IPS-15b (cell line): ENCODE measurements around the gene CALN1.
"Not testable (repeated sequence)": the region's sequence is repeated elsewhere in the genome, so short reads cannot be mapped to it uniquely, and the experiment has no call there.

Source experiments
- H3K27me3 ChIP-seq: one replicate; pipeline ENCODE4 v1.6.1; 2013; ENCODE audit warnings: low read length; ENCODE audit not compliant: control insufficient read depth, insufficient read depth
- H3K36me3 ChIP-seq: one replicate; pipeline ENCODE4 v1.6.1; 2013; ENCODE audit warnings: low read length; ENCODE audit not compliant: control insufficient read depth, insufficient read depth
- H3K4me1 ChIP-seq: one replicate; pipeline ENCODE4 v1.6.1; 2013; ENCODE audit warnings: mild to moderate bottlenecking, low read length; ENCODE audit not compliant: control insufficient read depth, insufficient read depth
- H3K4me3 ChIP-seq: one replicate; pipeline ENCODE4 v1.5.1; 2013; ENCODE audit warnings: low read depth, low read length
- H3K9ac ChIP-seq: one replicate; pipeline ENCODE4 v1.6.1; 2013; ENCODE audit warnings: low read depth, mild to moderate bottlenecking, low read length
- H3K9me3 ChIP-seq: one replicate; pipeline ENCODE4 v1.6.1; 2013; ENCODE audit warnings: mild to moderate bottlenecking, low read length; ENCODE audit not compliant: control insufficient read depth, insufficient read depth

The CALN1 gene

GRCh38 chr7:72078301-72078700 is 333.8 kb downstream of the CALN1 start:
- Histone ChIP-seq H3K4me3 (no peak overlapping the region), H3K9me3 (no peaks in the 10 kb centered on the region), H3K9ac (no peak overlapping the region), H3K27me3 (no peaks in the 10 kb centered on the region), H3K36me3 (no peaks in the 10 kb centered on the region), H3K4me1 (no peaks in the 10 kb centered on the region)

GRCh38 chr7:72077786-72078185 is 334.4 kb downstream of the CALN1 start:
- no peaks in the 10 kb centered on the region for H3K27me3 ChIP-seq

GRCh38 chr7:72072901-72073300 is 339.2 kb downstream of the CALN1 start:
- Histone ChIP-seq H3K36me3 (no peaks in the 10 kb centered on the region), H3K4me3 (no peak overlapping the region), H3K9ac (no peak overlapping the region)

More at GRCh38 chr7:72077786-72078185, 334.4 kb downstream of the CALN1 start:
- no peaks in the 10 kb centered on the region for H3K36me3 ChIP-seq
- no peak overlapping the region for H3K4me3 ChIP-seq
- H3K9ac ChIP-seq, result no peak overlapping the region
- no peaks in the 10 kb centered on the region for H3K9me3 ChIP-seq
- H3K4me1 ChIP-seq, result no peaks in the 10 kb centered on the region

GRCh38 chr7:72069263-72069662 is 342.9 kb downstream of the CALN1 start:
- Histone ChIP-seq H3K36me3 (no peaks in the 10 kb centered on the region), H3K9ac (no peak overlapping the region), H3K4me1 (no peaks in the 10 kb centered on the region), H3K27me3 (no peaks in the 10 kb centered on the region), H3K9me3 (no peaks in the 10 kb centered on the region), H3K4me3 (no peak overlapping the region)

More at GRCh38 chr7:72072901-72073300, 339.2 kb downstream of the CALN1 start:
- Histone ChIP-seq H3K27me3 (no peaks in the 10 kb centered on the region), H3K9me3 (no peaks in the 10 kb centered on the region), H3K4me1 (no peaks in the 10 kb centered on the region)

GRCh38 chr7:72065764-72066163 is 346.4 kb downstream of the CALN1 start:
- H3K27me3 ChIP-seq, H3K4me3 ChIP-seq, H3K36me3 ChIP-seq, H3K9ac ChIP-seq, H3K9me3 ChIP-seq, H3K4me1 ChIP-seq: not testable (repeated sequence)

- Histone ChIP-seq H3K9ac (no peak overlapping the region), H3K4me1 (no peaks in the 10 kb centered on the region), H3K4me3 (no peak overlapping the region), H3K36me3 (no peaks in the 10 kb centered on the region), H3K9me3 (no peaks in the 10 kb centered on the region), H3K27me3 (no peaks in the 10 kb centered on the region)
These were observed 347.2 kb downstream of the CALN1 start for GRCh38 chr7:72064916-72065315.

- Histone ChIP-seq H3K9ac (no peak overlapping the region), H3K36me3 (no peaks in the 10 kb centered on the region), H3K9me3 (no peaks in the 10 kb centered on the region), H3K4me3 (no peak overlapping the region), H3K4me1 (no peaks in the 10 kb centered on the region), H3K27me3 (no peaks in the 10 kb centered on the region)
These were observed 348.8 kb downstream of the CALN1 start for GRCh38 chr7:72063330-72063729.

- Histone ChIP-seq H3K4me3 (no peak overlapping the region), H3K27me3 (no peaks in the 10 kb centered on the region), H3K9me3 (no peaks in the 10 kb centered on the region), H3K9ac (no peak overlapping the region), H3K4me1 (no peaks in the 10 kb centered on the region), H3K36me3 (no peaks in the 10 kb centered on the region)
These were observed 349.5 kb downstream of the CALN1 start for GRCh38 chr7:72062666-72063065.

- Histone ChIP-seq H3K27me3 (no peaks in the 10 kb centered on the region), H3K9ac (no peak overlapping the region), H3K4me3 (no peak overlapping the region), H3K9me3 (no peaks in the 10 kb centered on the region), H3K36me3 (no peaks in the 10 kb centered on the region), H3K4me1 (no peaks in the 10 kb centered on the region)
These were observed 352.2 kb downstream of the CALN1 start for GRCh38 chr7:72059925-72060324.

GRCh38 chr7:72058579-72058978 is 353.6 kb downstream of the CALN1 start:
- Histone ChIP-seq H3K4me1 (no peaks in the 10 kb centered on the region), H3K9ac (no peak overlapping the region), H3K36me3 (no peaks in the 10 kb centered on the region), H3K27me3 (no peaks in the 10 kb centered on the region), H3K9me3 (no peaks in the 10 kb centered on the region), H3K4me3 (no peak overlapping the region)

- H3K27me3 ChIP-seq, result no peaks in the 10 kb centered on the region
- H3K36me3 ChIP-seq, result no peaks in the 10 kb centered on the region
- H3K9me3 ChIP-seq, result no peaks in the 10 kb centered on the region
- H3K4me1 ChIP-seq, result no peaks in the 10 kb centered on the region
- H3K9ac ChIP-seq, result no peak overlapping the region
- H3K4me3 ChIP-seq, result no peak overlapping the region
These were observed 354.3 kb downstream of the CALN1 start for GRCh38 chr7:72057796-72058195.

GRCh38 chr7:72057231-72057630 is 354.9 kb downstream of the CALN1 start:
- H3K4me3 ChIP-seq, result no peak overlapping the region
- no peaks in the 10 kb centered on the region for H3K9me3 ChIP-seq
- H3K9ac ChIP-seq, result no peak overlapping the region
- no peaks in the 10 kb centered on the region for H3K36me3 ChIP-seq
- no peaks in the 10 kb centered on the region for H3K4me1 ChIP-seq
- no peaks in the 10 kb centered on the region for H3K27me3 ChIP-seq

GRCh38 chr7:72055426-72055825 is 356.7 kb downstream of the CALN1 start:
- no peak overlapping the region for H3K4me3 ChIP-seq
- H3K9me3 ChIP-seq, result no peaks in the 10 kb centered on the region
- no peaks in the 10 kb centered on the region for H3K4me1 ChIP-seq
- no peak overlapping the region for H3K9ac ChIP-seq
- H3K36me3 ChIP-seq, result no peaks in the 10 kb centered on the region
- H3K27me3 ChIP-seq, result no peaks in the 10 kb centered on the region
